B cell (primary cell): ENCODE data around the gene AHCTF1.

ENCODE experiments used
- CTCF ChIP-seq: fragments of 200-600 bp; IDR thresholded peaks from one replicate; pipeline ENCODE4 v1.8.0; 2022; ENCODE audit warnings: antibody characterized with exemption, mild to moderate bottlenecking
- EZH2 ChIP-seq: IDR thresholded peaks from 2 replicates; pipeline ENCODE4 v1.6.1; 2012; ENCODE audit warnings: borderline replicate concordance, low read depth, mild to moderate bottlenecking, moderate library complexity, low read length; ENCODE audit not compliant: insufficient read depth, poor library complexity, severe bottlenecking

- TF ChIP-seq CTCF (no peak), EZH2 (no peak)
These were observed 128.4 kb downstream of the AHCTF1 start for GRCh38 chr1:246803373-246803772.
